Uterus (tissue), 2 donors: Measurements from ENCODE around the gene TF.

ENCODE experiments used
- CTCF ChIP-seq, 4 experiments: fragments of 200-600 bp in 2 of 4; fragments of 450-650 bp in 2 of 4; sonication (generic) in 2 of 4; IDR thresholded peaks; one replicate each; pipeline ENCODE4 v1.5.1; 2016 to 2019; ENCODE audit warnings: antibody characterized with exemption in 4 of 4, mild to moderate bottlenecking in 2 of 4, moderate library complexity in 1 of 4
- POLR2A ChIP-seq, 2 donors: fragments of 450-650 bp; IDR thresholded peaks; one replicate each; pipeline ENCODE4 v1.6.1; 2016; ENCODE audit warnings: antibody characterized with exemption in 2 of 2, mild to moderate bottlenecking in 1 of 2, moderate library complexity in 1 of 2

DNA sequence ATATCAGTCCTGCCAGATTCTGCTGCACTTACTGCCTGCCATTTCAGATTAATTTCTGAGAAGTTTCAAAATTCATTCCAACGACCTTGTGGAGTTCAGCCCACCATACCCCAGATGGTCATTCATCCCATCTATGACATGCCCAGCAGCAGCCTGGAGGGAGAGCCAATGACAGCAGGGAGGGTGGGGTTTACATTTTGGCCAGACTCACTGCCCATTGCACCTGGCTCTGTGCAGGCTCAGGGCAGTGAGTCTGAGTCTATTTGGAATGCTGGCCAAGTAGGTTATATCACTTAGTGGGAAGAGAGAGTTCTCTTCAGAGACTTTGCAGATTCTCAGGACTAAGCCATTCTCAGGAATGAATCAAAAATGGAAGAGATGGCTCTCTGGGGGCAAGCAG is 80.9 kb downstream of the TF start:
- no peak for TF ChIP-seq CTCF (IDR thresholded peaks at IDR 0.05)
- no peak for TF ChIP-seq POLR2A (IDR thresholded peaks at IDR 0.05)
